ENCODE data around the gene HDHD5.

The HDHD5 gene

GRCh38 chr22:17194213-17194612 is 35.1 kb upstream of the HDHD5 start:
- Histone ChIP-seq H3K27me3 (no peaks in the 10 kb centered on the region), H3K36me3 (no peaks in the 10 kb centered on the region), H3K4me1 (no peaks in the 10 kb centered on the region), H3K4me3 (ENCODE audit: low read depth, low read length) (no peak overlapping the region), H3K9me3 (no peaks in the 10 kb centered on the region)
- TF ChIP-seq, protein P1, sequence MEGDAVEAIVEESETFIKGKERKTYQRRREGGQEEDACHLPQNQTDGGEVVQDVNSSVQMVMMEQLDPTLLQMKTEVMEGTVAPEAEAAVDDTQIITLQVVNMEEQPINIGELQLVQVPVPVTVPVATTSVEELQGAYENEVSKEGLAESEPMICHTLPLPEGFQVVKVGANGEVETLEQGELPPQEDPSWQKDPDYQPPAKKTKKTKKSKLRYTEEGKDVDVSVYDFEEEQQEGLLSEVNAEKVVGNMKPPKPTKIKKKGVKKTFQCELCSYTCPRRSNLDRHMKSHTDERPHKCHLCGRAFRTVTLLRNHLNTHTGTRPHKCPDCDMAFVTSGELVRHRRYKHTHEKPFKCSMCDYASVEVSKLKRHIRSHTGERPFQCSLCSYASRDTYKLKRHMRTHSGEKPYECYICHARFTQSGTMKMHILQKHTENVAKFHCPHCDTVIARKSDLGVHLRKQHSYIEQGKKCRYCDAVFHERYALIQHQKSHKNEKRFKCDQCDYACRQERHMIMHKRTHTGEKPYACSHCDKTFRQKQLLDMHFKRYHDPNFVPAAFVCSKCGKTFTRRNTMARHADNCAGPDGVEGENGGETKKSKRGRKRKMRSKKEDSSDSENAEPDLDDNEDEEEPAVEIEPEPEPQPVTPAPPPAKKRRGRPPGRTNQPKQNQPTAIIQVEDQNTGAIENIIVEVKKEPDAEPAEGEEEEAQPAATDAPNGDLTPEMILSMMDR (IDR thresholded peaks at IDR 0.05; ENCODE audit: low read depth, low read length), result no peak
- no peak for DNase-seq

DNA sequence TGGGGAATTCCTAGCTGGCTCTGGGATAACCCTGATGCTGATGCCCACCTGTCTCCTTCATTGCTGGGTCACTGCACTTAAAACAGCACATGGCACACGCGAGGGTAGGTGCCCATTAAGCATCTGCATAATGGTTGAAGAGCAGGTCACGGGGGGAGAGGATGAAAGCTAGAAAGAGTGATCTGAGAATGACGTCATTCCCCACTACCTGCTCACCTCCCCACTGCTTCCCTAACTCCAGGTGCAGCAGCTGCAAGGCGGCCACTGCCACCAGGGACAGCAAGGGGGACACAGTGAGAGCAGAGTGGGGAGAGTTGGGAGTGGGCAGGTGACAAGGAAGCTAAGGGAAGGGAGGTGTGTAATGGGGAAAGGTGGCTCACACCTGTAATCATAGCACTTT is 33.1 kb upstream of the HDHD5 start:
- Histone ChIP-seq H3K36me3 (no peaks in the 10 kb centered on the region), H3K9me3 (no peaks in the 10 kb centered on the region), H3K4me1 (no peaks in the 10 kb centered on the region), H3K27me3 (no peaks in the 10 kb centered on the region), H3K4me3 (ENCODE audit: low read depth, low read length) (no peak overlapping the region)
- TF ChIP-seq, protein P1 (IDR thresholded peaks at IDR 0.05; ENCODE audit: low read depth, low read length), result no peak
- no peak for DNase-seq

GRCh38 chr22:17191163-17191784 is 32.2 kb upstream of the HDHD5 start:
- no peak for DNase-seq
- H3K36me3 ChIP-seq, result no peaks in the 10 kb centered on the region
- H3K9me3 ChIP-seq, result no peaks in the 10 kb centered on the region

DNA sequence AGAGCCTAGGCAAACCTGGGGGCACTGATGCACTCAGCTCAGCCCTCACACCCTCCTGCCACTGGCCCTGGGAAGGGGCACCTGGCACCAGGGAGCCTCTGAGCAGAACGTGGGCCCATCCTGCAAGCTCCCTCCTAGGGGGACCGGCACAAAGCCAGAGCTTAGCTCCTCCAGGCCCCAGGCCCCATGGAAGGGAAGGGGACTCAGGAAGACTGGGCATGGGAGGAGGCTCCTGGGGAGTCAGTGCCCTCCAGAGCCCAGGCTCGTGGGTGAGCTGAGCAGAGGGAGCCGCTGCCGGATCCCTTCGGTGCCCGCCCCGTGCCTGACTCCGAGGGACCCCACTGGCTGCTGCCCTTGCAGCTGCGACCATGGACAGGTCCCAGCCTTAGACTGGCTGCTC is 31.6 kb upstream of the HDHD5 start:
- Histone ChIP-seq H3K4me3 (ENCODE audit: low read depth, low read length) (no peak overlapping the region), H3K36me3 (no peaks in the 10 kb centered on the region)

More at GRCh38 chr22:17191163-17191784, 32.2 kb upstream of the HDHD5 start:
- Histone ChIP-seq H3K27me3 (no peaks in the 10 kb centered on the region), H3K4me1 (no peaks in the 10 kb centered on the region), H3K4me3 (ENCODE audit: low read depth, low read length) (no peak overlapping the region)
- TF ChIP-seq, protein P1 (IDR thresholded peaks at IDR 0.05; ENCODE audit: low read depth, low read length), result no peak

GRCh38 chr22:17176715-17177114 is 17.6 kb upstream of the HDHD5 start:
- no peaks in the 10 kb centered on the region for H3K9me3 ChIP-seq
- no peaks in the 10 kb centered on the region for H3K36me3 ChIP-seq
- H3K4me3 ChIP-seq (ENCODE audit: low read depth, low read length), result no peak overlapping the region
- no peaks in the 10 kb centered on the region for H3K4me1 ChIP-seq
- H3K27me3 ChIP-seq, result no peaks in the 10 kb centered on the region
- DNase-seq, result no peak
- TF ChIP-seq, protein P1 (IDR thresholded peaks at IDR 0.05; ENCODE audit: low read depth, low read length), result no peak

More for the DNA sequence above, 31.6 kb upstream of the HDHD5 start:
- Histone ChIP-seq H3K4me1 (no peaks in the 10 kb centered on the region), H3K27me3 (no peaks in the 10 kb centered on the region), H3K9me3 (no peaks in the 10 kb centered on the region)
- no peak for DNase-seq
- TF ChIP-seq, protein P1 (IDR thresholded peaks at IDR 0.05; ENCODE audit: low read depth, low read length), result no peak

- H3K27me3 ChIP-seq, result no peaks in the 10 kb centered on the region
- H3K36me3 ChIP-seq, result no peaks in the 10 kb centered on the region
- no peaks in the 10 kb centered on the region for H3K9me3 ChIP-seq
- DNase-seq, result no peak
- peak overlapping the region; percentile 62 for H3K4me3 ChIP-seq (ENCODE audit: low read depth, low read length)
- H3K4me1 ChIP-seq, result no peaks in the 10 kb centered on the region
- TF ChIP-seq, protein P1 (IDR thresholded peaks at IDR 0.05; ENCODE audit: low read depth, low read length), result no peak
These were observed 13.2 kb upstream of the HDHD5 start for GRCh38 chr22:17172029-17172833.
